Stimulated activated CD8-positive, alpha-beta memory T cell treated with anti-CD3 and anti-CD28 coated beads, Interleukin-7, amount 100 ng/mL, for 24 hours (primary cell): ENCODE measurements around the gene CFAP46.
"Not testable (repeated sequence)": the region's sequence is repeated elsewhere in the genome, so short reads cannot be mapped to it uniquely, and the experiment has no call there.

Source experiments
- DNase-seq: peaks from one replicate; pipeline ENCODE4 v3.0.0-alpha.2; 2020; ENCODE audit warnings: low read depth

CFAP46 gene

DNA sequence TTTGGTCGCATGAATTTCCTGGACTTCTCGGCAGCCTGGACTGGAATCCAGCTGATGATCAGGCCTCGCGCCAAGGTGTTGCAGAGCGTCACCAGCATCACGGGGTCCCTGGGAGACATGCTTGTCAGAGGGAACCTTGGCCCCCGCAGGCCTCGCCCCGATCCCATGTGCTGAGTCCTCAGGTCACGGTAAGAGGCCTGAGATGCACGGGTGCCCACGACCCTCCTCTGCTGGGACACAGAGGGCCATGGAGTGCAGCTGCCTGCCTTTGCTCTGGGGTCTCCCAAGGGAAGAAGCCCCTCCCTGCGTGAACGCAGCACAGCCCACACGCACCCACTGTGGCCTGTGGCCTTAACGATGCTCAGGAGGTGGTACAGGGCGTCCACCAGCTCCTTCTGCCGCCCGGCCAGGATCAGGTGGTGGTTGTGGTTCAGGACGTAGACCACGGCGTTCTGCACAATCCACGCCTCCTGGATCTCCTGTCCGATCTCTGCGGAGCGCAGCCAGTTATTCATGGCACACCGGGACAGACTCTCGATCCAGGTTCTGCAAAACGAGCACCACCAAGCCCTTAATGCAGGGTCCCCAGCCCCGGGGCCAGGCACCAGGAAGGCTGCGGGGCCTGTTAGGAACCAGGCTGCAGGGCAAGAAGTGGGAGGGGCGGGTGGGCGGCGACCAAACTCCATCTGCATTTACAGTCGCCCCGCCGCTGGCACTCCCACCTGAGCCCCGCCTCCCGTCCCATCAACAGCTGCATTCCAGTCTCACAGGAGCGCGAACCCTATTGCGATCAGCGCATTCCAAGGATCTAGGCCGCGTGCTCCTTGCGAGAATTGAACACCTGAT is 29.4 kb downstream of the CFAP46 start:
- no peak for DNase-seq

DNA sequence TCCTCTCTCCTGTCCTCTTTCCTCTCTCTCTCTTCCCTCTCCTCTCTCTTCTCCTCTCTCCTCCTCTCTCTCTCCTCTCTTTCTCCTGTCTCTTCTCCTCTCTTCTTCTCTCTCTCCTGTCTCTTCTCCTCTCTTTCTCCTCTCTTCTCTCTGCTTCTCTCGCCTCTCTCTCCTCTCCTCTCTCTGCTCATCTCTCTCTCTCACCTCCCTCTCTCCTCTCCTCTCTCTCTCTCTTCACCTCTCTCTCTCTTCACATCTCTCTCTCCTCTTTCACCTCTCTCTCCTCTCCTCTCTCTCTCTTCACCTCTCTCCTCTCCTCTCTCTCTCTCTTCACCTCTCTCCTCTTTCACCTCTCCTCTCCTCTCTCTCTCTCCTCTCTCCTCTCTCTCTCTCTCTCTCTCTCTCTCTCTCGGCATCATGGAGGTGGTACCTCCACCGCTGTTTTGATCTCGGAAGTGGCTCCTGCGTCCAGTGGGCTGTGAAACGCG is 30.1 kb downstream of the CFAP46 start:
- DNase-seq, result no peak

DNA sequence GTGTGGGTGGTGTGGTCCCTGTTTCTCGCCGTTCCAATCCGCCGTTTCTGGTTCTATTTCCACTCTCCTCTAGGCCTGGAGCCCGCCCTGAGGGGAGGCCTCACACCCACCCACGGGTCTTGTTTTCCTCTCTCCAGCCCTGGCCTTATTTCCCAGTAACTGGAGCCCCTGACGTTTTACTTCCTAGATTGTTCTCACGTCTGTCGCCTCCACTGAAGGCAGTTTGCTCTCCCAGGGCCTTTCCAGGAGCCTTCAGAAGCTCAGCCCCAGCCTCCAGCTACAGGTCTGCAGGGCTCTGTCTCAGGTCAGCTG is 30.6 kb downstream of the CFAP46 start:
- no peak for DNase-seq

DNA sequence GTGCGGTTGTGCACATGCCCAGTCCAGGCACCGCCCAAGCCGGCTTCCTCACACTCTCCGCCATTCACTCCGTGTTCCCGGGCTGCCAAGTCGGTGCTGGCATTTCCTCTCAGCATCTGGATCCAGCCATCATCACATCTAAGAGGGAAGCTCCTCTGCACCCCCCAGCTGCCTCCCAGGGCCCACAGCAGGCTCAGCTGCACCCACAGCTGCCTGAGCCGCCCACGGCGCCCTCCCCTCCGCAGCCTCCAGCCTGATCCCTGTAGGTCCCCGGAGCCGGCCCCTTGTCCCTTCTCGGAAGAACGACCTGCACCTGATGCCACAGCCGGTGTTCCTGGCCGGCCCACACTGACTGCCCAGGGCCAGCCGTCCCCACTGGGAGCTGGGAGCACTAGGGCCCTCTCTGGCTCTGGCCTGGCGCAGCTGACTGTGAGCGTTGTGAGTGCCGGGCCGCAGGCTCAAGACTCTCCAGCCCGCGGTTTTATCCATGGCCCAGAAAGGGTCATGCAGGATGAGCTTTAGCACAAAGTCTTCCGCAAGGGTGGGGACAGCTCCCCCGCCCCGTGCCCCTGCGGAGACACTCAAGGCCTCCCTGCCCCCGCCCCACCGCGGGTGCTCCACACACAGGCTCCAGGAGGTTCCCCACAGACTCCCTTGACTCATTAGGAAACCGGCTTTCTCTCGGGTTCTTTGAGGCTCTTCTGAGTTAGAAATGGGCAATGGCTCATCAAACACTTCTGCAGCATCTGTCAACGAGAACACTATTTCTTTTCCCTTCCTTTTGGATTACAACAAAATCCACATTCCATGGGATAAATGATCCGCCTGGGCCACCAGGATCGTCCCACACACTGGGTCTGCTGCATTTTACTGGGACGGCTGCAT is 31.2 kb downstream of the CFAP46 start:
- no peak for DNase-seq

DNA sequence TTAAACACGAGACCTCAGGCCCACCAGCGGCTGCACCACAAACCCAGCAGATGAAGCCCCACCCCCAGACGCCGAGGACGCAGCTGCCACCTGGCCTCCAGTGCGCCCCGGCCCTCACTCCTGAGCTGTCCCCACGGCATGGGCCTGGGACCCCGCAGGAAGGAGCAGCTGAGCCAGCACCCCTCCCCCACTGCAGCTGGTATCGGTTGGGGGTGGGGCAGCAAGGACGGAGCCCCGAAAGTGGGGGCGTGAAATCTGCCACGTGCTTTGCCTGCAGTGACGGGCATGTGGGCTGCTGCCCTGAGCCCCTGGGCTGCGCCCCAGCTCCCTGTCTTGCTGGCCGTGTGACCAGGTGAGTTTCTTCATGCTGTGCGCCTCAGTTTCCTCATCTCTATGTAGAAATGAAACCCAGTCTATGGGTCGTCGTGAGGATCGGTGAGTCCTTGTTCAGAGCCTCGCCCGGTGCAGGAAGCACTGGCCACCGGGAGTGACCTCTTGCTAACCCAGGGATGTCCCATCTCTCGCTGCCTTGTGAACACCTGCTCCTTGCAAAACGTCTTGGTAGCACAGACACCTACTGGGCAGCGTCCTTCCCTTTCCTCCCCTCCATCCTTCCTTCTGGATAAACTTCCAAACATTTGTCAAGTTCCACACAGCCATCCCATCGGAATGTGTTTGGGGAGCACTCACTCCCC is 32.0 kb downstream of the CFAP46 start:
- DNase-seq, result no peak

DNA sequence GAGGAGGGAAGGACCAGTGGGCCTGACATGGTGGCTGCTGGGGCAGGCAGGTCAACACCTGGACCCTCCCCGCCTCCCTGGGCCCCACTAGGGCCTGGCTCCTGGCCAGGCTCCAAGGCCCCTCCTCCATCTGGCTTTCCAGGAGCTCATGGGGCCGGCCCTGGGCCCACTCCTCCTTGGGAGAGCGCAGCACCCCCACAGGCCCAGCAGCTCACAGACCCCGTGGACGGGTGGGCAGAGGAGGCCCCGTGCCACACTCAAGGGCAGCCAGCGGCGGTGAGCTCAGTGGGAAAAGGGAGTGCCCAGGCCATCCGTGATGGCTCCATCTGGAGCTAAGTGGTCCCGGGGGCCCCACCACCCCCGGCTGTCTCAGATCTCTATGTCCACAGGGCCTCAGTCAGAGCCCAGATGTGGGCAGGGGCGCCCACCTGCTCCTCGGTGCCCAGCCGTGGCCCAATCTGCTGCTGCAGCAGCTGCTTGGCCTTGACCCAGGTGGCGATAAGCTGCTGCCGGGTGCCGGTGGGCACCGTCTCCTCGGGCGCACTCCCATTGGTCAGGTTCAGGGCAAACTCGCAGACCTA is 32.8 kb downstream of the CFAP46 start:
- DNase-seq, result no peak

DNA sequence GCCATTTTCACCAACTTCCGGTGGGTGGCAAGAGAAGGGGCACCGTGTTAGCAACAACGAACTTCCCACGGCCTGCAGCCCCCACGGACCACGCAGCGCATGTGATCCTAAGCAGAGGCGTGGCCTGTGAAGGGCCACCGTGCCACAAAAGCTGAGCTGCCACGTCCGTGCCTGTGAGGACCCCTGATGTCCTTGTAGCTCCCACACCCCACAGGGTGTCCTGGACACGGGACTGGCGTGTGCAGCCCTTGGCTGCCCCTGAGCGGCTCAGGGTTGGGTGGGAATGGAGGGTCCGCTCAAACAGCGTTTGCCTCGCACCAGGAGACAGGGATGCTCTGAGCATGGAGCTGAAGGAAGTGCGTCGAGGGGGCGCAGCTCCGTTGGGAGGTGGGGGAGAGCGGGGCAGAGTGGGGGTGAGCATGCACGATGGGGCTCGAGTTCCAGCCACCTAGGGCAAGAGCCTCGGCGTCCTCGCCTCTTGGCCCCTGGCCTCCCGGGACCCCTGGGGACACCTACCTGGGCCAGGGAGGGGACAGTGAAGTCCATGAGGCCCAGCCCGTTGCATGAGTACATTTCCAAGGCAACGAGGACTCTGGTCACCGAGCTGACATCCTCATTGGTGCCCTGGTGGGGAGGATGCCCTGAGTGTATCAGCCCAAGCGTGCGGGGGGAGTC is 33.6 kb downstream of the CFAP46 start:
- no peak for DNase-seq

DNA sequence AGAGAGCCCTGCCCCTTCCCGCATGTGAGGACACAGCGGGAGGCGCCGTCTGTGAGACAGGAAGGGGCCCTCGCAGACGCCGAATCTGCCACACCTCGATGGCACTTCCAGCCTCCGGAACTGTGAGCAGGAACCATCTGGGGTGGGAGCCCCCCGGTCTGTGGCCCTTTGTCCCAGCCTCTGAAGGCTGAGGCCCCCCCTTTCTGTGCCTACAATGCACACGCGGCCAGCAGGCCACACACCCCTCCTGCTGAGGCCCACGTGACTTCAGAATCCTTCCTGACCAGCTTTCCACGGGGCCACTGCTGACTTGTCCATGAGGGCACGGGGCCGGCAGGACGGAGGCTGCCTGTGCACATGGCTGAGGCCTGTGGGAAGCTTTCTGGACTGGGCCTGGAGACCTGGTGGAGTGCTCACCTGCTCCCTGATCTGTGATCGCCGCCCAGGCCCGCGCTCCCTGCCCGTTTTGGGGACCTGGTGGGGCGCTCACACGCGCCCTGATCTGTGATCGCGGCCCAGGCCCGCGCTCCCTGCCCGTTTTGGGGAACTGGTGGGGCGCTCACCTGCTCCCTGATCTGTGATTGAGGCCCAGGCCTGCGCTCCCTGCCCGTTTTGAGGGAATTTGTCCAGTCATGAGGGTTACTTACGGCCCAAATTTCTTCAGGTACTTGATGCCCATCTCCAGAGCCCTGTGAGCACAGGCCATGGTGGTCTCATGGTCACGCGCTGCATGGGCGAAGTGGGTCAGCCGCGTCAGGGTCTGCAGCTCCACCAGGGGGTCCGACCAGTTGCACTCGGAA is 34.3 kb downstream of the CFAP46 start:
- DNase-seq, result no peak

DNA sequence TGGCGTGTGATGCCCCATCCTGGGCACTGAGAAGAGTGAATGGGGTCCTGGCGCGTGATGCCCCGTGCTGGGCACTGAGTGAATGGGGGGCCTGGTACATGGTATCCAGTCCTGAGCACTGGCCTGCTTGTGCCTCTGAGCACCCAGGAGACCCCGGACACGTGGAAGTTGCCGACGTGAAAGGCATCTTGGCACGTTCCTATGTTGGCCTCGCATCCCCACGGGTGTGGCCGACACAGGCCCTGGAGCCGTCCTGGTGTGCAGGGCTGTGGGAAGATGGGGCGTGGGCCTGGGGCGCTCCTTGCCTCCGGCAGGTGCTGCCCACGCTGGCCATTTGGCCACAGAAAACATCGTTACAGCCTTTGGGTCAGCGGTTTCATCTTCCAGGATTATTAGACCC is 35.5 kb downstream of the CFAP46 start:
- DNase-seq, result no peak

DNA sequence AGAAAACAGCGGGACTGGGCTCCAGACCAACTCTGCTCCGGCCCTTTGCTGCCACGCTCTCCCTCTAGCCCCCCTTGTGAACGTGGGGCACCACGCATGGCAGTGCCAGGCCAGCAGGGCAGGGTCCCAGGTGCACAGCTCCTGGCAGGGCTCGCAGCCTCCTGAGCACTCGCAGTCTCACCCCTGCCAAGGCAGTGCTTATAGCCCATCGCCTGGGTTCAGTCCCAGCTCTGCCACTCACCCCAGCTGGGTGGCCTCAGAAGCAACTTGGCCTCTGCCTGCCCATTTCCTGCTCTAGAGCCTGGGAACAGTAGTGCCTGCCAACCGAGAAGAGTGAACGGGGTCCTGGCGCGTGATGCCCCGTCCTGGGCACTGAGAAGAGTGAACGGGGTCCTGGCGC is 36.3 kb downstream of the CFAP46 start:
- no peak for DNase-seq

DNA sequence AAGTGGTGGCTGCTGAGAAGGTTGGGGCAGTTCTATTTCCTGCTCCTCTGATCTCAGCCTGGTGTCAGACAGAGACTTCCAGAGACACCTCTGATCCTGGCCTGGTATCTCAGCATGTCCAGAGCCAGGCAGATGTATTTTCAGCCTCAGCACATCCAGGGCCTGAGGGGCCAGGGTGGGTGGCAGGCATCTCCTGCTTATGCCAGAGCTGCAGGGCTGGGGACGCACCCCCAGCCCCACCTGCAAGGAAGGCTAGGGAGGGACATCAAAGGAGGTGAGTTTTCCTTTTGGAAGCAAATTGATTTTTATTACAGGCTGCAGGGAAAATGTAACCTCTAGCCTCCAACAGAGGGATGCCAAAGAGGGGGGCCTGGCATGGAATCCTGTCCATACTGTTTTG is 36.7 kb downstream of the CFAP46 start:
- DNase-seq, result no peak

DNA sequence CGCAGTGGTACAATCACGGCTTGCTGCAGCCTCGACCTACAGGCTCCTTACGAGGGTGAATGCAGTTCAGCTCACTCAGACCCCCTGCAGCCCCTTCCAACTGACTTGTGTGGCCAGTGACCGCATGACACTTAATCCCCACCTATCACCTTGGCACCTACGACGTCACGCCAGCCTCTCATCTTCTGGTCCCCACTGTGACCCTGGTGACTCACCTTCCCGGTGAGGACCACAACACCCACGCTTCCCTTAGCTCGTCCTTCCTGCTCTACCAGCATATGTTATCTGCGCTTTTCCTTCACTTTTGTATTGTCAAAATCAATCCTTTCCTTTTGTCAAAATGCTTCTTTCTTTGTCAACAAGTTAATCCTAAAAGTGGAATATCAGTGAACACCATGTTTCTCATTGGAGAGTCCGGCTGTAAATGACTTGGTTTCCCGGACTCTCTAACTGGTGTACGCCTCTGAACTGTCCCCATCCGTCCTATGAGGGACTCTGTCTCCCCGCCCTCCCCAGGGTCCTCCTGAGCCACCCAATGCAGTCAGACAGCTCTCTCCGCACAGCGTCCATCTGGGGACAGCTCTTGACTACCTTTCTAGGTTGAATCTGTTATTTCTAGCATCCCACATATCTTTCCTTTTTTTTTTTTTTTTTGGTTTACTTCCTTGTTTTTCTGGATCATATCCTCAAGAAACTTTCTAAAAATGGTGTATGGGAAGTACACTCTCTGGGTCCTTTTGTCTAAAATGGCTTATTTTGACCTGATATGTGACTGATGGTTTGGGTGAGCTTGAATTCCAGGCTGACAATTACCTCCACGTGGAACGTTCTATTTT is 37.3 kb downstream of the CFAP46 start:
- no peak for DNase-seq

DNA sequence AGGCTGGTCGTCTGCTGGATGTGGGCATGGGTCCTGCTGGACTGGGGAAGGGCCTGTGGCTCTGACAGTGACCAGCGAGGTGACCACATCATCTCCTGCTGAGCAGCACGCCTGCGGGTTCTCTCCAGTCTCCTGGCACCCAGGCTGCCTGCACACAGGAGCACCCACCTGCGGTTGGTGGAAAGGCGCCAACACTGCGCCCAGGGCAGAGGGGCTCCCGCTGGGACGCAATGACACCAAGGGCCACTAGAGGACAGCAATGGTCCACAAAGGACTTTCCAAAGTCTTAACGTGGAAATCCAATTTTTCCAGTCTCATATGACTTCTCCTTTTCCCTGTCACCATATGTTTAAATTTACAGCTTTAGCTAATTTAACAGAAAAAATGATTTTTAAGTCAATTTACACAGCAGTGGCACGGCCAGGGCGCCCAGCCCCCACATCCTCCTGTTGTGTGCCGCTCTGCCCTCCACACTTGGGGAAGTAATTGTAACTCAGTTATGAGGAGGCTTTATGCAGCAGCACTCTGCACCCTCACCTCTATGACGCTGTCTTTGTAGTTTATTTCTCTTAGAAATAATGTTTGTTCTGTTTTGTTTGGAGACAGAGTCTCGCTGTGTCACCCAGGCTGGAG is 38.1 kb downstream of the CFAP46 start:
- DNase-seq, result no peak

DNA sequence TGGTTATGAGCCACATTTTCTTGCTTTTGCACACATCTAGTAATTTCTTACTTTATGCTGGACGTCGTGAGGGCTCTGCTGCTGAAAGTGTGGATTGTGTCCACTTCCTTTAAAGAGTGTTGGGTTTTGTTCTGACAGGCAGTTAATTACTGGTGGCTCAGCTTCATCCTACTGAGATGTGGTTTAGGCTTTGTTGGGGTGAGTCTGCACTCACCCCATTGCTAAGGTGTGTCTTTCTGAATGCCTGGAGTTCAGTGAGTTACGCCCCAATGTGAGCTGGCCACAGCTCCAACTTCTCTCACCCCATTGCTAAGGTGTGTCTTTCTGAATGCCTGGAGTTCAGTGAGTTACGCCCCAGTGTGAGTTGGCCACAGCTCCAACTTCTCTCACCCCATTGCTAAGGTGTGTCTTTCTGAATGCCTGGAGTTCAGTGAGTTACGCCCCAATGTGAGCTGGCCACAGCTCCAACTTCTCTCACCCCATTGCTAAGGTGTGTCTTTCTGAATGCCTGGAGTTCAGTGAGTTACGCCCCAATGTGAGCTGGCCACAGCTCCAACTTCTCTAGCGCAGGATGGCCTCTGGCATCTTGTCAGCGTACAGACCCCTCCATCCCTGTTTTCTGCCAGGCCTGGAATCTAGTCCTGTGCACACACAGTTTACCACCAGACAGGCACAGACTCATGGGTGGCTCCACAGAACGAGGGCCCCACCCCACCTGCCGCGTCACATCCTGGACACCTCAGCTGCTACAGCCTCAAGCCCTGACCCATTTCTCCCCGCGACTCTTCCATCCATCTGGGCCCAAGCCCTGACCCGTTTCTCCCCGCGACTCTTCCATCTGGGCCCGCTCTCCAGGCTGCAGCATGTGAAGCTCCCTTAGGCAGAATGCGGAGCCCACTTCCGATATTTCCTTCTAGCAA is 39.5 kb downstream of the CFAP46 start:
- not testable (repeated sequence) for DNase-seq

DNA sequence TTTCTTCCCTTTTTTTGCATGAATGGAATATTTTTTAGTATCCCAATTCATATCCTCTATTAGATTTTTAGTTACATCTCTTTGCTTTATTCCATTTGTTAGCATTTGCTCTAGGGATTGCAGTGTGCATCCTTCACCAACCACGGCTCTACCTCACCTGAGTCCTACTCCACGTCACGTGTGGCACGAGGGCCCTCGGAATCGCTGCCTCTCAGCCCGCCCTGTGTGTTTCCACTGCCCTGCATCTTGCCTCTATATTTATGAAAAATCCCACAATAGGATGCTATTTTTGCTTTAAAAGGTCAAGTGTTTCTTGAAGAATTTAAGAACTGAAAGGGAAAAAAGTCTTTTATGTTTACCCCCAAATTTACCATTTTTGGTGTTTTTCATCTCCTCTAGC is 41.0 kb downstream of the CFAP46 start:
- no peak for DNase-seq

DNA sequence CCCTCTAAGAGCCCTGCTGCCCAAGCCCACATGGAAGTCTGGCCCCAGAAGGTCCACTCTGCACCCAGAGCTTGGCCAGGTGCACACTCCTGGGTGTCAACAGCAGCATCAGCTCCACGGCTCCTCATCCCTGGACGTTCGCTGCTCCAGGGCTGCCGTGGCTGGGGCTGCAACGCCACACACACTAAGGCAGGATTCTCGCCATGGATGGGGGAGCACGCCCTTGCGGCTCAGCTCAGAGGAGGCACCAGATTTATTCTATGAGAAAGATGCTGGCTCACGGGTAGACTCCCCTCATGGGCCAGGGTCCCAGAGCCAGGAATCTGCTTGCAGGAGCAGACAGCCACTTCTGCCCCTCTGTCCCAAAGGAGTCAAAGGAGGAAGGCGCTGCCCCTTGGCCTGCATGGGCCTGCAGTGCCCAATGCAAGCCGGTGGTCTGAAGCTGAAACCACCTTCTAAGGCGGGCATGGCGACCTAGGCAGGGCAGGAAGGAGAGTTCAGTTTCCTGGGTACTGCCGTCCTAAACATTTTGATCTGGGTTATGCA is 42.1 kb downstream of the CFAP46 start:
- DNase-seq, result no peak

DNA sequence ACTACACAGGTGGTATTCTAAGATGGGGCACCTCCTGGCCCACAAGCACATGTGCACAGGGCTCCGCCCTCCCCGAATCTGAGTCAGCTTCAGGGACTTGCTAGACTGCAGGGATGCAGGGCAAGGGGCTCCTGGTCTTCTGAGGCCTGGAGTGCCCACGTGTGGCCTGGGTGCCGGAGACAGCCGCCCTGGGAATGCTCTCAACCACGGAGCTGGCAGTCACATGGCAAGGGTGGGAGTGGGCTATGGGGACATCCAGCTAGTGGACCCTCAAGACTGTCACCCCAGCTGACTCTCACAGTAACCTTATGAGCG is 42.7 kb downstream of the CFAP46 start:
- no peak for DNase-seq

DNA sequence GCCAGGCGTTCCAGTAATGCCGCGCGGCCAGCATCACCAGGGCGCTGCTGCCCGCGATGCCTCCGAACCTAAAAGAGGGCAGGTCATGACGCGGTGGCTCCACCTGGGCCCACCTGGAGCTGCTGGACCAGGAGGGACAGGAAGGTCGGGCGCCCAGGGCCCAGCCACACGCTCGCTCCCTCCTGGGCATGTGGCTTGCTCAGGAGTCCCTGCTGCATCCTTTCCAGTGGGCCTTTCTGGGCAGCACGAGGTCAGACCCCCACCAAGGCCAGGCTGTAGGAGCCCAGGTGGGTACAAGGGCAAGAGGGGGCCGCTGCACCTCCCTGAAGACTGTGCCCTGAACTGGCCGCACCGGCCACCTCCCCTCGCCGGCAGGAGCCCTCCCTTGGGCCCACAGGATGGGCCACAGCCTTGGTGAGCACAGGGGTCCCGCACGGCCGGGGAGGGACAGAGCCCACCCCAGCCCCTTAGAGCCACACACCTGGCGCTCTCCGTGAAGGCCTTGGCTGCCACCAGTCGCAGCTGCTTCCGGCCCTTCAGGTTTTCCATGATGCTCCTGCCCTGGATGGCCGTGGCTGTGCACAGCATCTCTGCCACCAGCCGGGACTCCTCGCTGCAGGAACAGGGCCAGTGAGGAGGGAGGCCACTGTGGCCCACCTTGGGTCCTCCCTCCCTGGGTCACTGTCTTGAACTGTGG is 43.2 kb downstream of the CFAP46 start:
- DNase-seq, result no peak
